DND-41 (cell line): Measurements from ENCODE around the gene SLC22A15.

Experiments used
- ATAC-seq: fragments of 200-7000 bp; cut with Tn5 transposase; 3 replicates; pipeline ENCODE4 v1.9.1; 2021; ENCODE audit warnings: low read depth; ENCODE audit not compliant: insufficient read depth
- DNase-seq: peaks from one replicate; pipeline ENCODE4 v3.0.0-alpha.2; 2020
- H2AFZ ChIP-seq: 2 replicates; pipeline ENCODE4 v1.6.0; 2012; ENCODE audit warnings: low read depth, low read length
- H3K27ac ChIP-seq: 2 replicates; pipeline ENCODE4 v1.5.1; 2012; ENCODE audit warnings: low read length, inconsistent platforms
- H3K27me3 ChIP-seq: fragments of 200-600 bp; sonication (generic); 2 replicates; pipeline ENCODE4 v1.6.0; 2012; ENCODE audit warnings: low read length, mild to moderate bottlenecking, inconsistent platforms; ENCODE audit not compliant: insufficient read depth, poor library complexity
- H3K36me3 ChIP-seq: 2 replicates; pipeline ENCODE4 v1.5.1; 2012; ENCODE audit warnings: low read length, inconsistent platforms; ENCODE audit not compliant: insufficient read depth
- H3K4me1 ChIP-seq: 2 replicates; pipeline ENCODE4 v1.5.1; 2012; ENCODE audit warnings: mild to moderate bottlenecking, low read length; ENCODE audit not compliant: insufficient read depth
- H3K4me2 ChIP-seq: 2 replicates; pipeline ENCODE4 v1.6.0; 2012; ENCODE audit warnings: mild to moderate bottlenecking, moderate library complexity, low read length, inconsistent platforms; ENCODE audit not compliant: insufficient read depth
- H3K4me3 ChIP-seq, 2 experiments: fragments of 200-600 bp in 1 of 2; shearing (Covaris generic) in 1 of 2; 2 replicates each; pipeline ENCODE4 v1.5.1; 2012 to 2016; ENCODE audit warnings: inconsistent platforms in 2 of 2, low read length in 2 of 2, mild to moderate bottlenecking in 2 of 2, low read depth in 1 of 2, moderate library complexity in 1 of 2
- H3K79me2 ChIP-seq: 2 replicates; pipeline ENCODE4 v1.6.0; 2012; ENCODE audit warnings: low read length, inconsistent platforms; ENCODE audit not compliant: insufficient read depth
- H3K9ac ChIP-seq: 2 replicates; pipeline ENCODE4 v1.6.0; 2012; ENCODE audit warnings: low read depth, mild to moderate bottlenecking, inconsistent platforms, low read length, moderate library complexity
- H3K9me3 ChIP-seq: 2 replicates; pipeline ENCODE4 v1.5.1; 2012; ENCODE audit warnings: low read length, moderate library complexity, mild to moderate bottlenecking, inconsistent platforms; ENCODE audit not compliant: insufficient read depth, severe bottlenecking
- H4K20me1 ChIP-seq: 2 replicates; pipeline ENCODE4 v1.6.0; 2012; ENCODE audit warnings: low read length; ENCODE audit not compliant: insufficient read depth
- CTCF ChIP-seq: IDR thresholded peaks from 2 replicates; pipeline ENCODE4 v1.5.1; 2012; ENCODE audit warnings: borderline replicate concordance, low read length, moderate library complexity, mild to moderate bottlenecking; ENCODE audit not compliant: poor library complexity, severe bottlenecking; ENCODE audit errors: extremely low read depth
- EZH2 ChIP-seq: IDR thresholded peaks from 3 replicates; pipeline ENCODE4 v1.6.1; 2012; ENCODE audit warnings: borderline replicate concordance, low read depth, mild to moderate bottlenecking, moderate library complexity, low read length, inconsistent platforms; ENCODE audit not compliant: severe bottlenecking

The SLC22A15 gene

GRCh38 chr1:116020668-116021272, 44.5 kb downstream of the SLC22A15 start:
- Histone ChIP-seq H3K4me1 (no peaks in the 10 kb centered on the region), H3K4me2 (no peak overlapping the region), H2AFZ (no peak overlapping the region), H3K27ac (no peak overlapping the region), H4K20me1 (no peaks in the 10 kb centered on the region), H3K79me2 (no peaks in the 10 kb centered on the region), H3K4me3 (no peak overlapping the region), H3K27me3 (peaks cover 13% of the 10 kb centered on the region), H3K9ac (no peak overlapping the region), H3K9me3 (no peaks in the 10 kb centered on the region), H3K36me3 (no peaks in the 10 kb centered on the region)
- DNase-seq (peak; percentile 69), ATAC-seq (peak; percentile 94)
- TF ChIP-seq CTCF (peak; percentile 72), EZH2 (no peak)

GRCh38 chr1:116024626-116025025, 48.3 kb downstream of the SLC22A15 start:
- Histone ChIP-seq H3K4me3 (no peak overlapping the region), H3K79me2 (no peaks in the 10 kb centered on the region), H3K9ac (no peak overlapping the region), H3K9me3 (no peaks in the 10 kb centered on the region), H3K27me3 (peaks cover 6% of the 10 kb centered on the region), H3K36me3 (no peaks in the 10 kb centered on the region), H4K20me1 (no peaks in the 10 kb centered on the region), H3K4me1 (no peaks in the 10 kb centered on the region), H3K4me2 (no peak overlapping the region), H2AFZ (no peak overlapping the region), H3K27ac (no peak overlapping the region)
- ATAC-seq (no peak), DNase-seq (no peak)
- no peak for TF ChIP-seq CTCF
- no peak for TF ChIP-seq EZH2

- no peaks in the 10 kb centered on the region for H4K20me1 ChIP-seq
- H3K4me1 ChIP-seq, result no peaks in the 10 kb centered on the region
- no peaks in the 10 kb centered on the region for H3K9me3 ChIP-seq
These were observed 50.3 kb downstream of the SLC22A15 start for GRCh38 chr1:116026631-116027030.

More at GRCh38 chr1:116026631-116027030, 50.3 kb downstream of the SLC22A15 start:
- Histone ChIP-seq H3K27me3 (peaks cover 16% of the 10 kb centered on the region), H3K79me2 (no peaks in the 10 kb centered on the region), H3K36me3 (no peaks in the 10 kb centered on the region), H2AFZ (no peak overlapping the region), H3K27ac (no peak overlapping the region), H3K9ac (no peak overlapping the region), H3K4me3 (no peak overlapping the region), H3K4me2 (no peak overlapping the region)
- TF ChIP-seq EZH2, result no peak
- no peak for TF ChIP-seq CTCF
- DNase-seq (no peak), ATAC-seq (no peak)
